Lower leg skin (tissue), 3 donors: ENCODE data around the gene HNRNPC.

ENCODE experiments used
- POLR2A ChIP-seq, 2 donors: fragments of 450-650 bp; IDR thresholded peaks; one replicate each; pipeline ENCODE4 v1.6.1; 2016 to 2017; ENCODE audit warnings: antibody characterized with exemption in 2 of 2, mild to moderate bottlenecking in 1 of 2, moderate library complexity in 1 of 2
- TF ChIP-seq, protein P1 (sequence below), 3 donors: fragments of 450-650 bp; IDR thresholded peaks; one replicate each; pipeline ENCODE4 v1.5.1; 2016; ENCODE audit warnings: antibody characterized with exemption in 3 of 3, mild to moderate bottlenecking in 3 of 3, moderate library complexity in 2 of 3

DNA sequence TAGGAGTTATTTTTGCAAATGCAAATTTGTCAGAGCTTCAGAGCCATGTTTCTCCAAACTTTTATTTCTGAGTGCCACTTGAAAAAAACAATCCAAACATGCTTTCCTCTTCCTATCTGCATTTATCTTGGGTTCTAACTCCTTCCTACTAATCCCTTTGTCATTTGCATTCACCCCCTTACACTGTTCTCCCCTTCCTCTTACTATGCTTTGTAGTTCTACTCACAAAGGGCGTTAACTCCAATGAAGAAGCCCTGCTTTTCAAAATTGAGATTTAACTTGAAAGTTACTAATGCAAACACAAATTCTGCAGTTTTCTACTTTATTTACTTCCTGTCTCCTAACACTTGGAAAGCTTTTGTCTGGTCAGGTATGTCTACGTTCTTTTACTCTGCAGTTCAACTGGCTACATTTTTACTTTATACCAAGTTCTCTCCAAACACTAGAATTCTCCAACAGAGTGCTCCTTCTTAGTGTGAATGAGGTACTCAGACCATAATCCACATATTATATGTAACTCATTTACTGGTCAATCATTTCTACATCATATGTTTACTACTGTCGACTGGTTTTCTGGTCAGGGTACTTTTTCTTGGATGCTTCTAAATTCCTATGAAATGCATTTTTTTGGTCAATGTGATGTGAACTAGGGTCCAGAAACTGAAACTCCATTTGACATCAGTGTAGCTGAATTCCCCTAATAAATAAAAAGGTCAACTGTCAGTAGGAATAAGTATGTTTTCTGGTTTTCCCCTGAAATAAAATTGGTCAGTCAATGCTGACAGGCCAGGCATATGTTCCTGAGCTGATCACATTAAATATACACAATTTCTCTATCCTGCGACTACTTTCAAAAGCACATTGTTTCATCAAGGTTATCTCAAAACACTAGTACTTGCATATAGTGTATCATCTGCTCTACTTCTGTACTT is 62.2 kb downstream of the HNRNPC start:
- TF ChIP-seq POLR2A (IDR thresholded peaks at IDR 0.05): no peak
- TF ChIP-seq, protein P1, sequence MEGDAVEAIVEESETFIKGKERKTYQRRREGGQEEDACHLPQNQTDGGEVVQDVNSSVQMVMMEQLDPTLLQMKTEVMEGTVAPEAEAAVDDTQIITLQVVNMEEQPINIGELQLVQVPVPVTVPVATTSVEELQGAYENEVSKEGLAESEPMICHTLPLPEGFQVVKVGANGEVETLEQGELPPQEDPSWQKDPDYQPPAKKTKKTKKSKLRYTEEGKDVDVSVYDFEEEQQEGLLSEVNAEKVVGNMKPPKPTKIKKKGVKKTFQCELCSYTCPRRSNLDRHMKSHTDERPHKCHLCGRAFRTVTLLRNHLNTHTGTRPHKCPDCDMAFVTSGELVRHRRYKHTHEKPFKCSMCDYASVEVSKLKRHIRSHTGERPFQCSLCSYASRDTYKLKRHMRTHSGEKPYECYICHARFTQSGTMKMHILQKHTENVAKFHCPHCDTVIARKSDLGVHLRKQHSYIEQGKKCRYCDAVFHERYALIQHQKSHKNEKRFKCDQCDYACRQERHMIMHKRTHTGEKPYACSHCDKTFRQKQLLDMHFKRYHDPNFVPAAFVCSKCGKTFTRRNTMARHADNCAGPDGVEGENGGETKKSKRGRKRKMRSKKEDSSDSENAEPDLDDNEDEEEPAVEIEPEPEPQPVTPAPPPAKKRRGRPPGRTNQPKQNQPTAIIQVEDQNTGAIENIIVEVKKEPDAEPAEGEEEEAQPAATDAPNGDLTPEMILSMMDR (IDR thresholded peaks at IDR 0.05): no peak
